ENCODE data around the gene GBA2. TPM values are rescaled to one million over a fixed set of nuclear protein-coding genes. Genes with fewer than 3 reads are reported as not detected.
A peak's percentile ranks its signal among the peaks of the same experiment; 100 is the strongest.

The GBA2 gene
- total and polyA plus RNA-seq, 2 experiments from 2014 or later: 32.1 to 80.1 TPM

GRCh38 chr9:35758475-35759050 lies 9.5 kb upstream of the GBA2 start:
- H3K27me3 Mint-ChIP-seq (ENCODE audit: insufficient read depth, low read depth, poor library complexity): peaks cover 6% of the 10 kb centered on the region
- Histone ChIP-seq H3K9me2 (ENCODE audit: insufficient read depth) (no peaks in the 10 kb centered on the region), H3K27me3 (ENCODE audit: insufficient read depth) (no peaks in the 10 kb centered on the region), H3K36me3 (ENCODE audit: insufficient read depth) (no peaks in the 10 kb centered on the region), H3K4me2 (peak overlapping the region; percentile 89), H3K79me2 (replicated peaks; ENCODE audit: insufficient read depth) (peaks cover 54% of the 10 kb centered on the region), H2AFZ (no peak overlapping the region), H3F3A (replicated peaks; ENCODE audit: low read depth) (peaks cover 18% of the 10 kb centered on the region; the same call in 1 of the 2 replicates), H4K20me1 (replicated peaks; ENCODE audit: insufficient read depth) (peaks cover 3% of the 10 kb centered on the region; the same call in 1 of the 2 replicates), H3K4me1 (ENCODE audit: insufficient read depth) (peaks cover 18% of the 10 kb centered on the region), H3K4me3 (peak overlapping the region; percentile 98; the same call in 1 of the 2 replicates), H3K27ac (ENCODE audit: low read depth) (no peak overlapping the region)
- H3K36me3 Mint-ChIP-seq (ENCODE audit: low read depth): peaks cover 22% of the 10 kb centered on the region
- H3K4me1 Mint-ChIP-seq: peaks cover 44% of the 10 kb centered on the region
- H3K9me3 Mint-ChIP-seq: no peaks in the 10 kb centered on the region; the same call in 1 of the 3 replicates
- ATAC-seq: no peak
- H3K4me3 Mint-ChIP-seq: peak overlapping the region; percentile 94
- peak overlapping the region; percentile 14; the same call in 1 of the 2 replicates for H3K27ac Mint-ChIP-seq
- DNase-seq (ENCODE audit: low spot score): no peak
- TF ChIP-seq POLR2AphosphoS5 (IDR thresholded peaks at IDR 0.05; ENCODE audit: low read depth): no peak
- TF ChIP-seq ETS1 (IDR thresholded peaks at IDR 0.05): no peak
- no peak for TF ChIP-seq STAT1 (IDR thresholded peaks at IDR 0.05; ENCODE audit: unreplicated experiment)
- TF ChIP-seq ZNF462 (CRISPR knock-in tag; IDR thresholded peaks at IDR 0.05): no peak

All from GM23338 (cell line).